ENCODE measurements around the gene KIF16B. TPM values are rescaled to one million over a fixed set of nuclear protein-coding genes. Genes with fewer than 3 reads are reported as not detected.

KIF16B gene
- total and polyA plus RNA-seq, 10 of the 15 experiments (the other 5 are each of a cell fraction or from before 2014, with no cell fraction given): 0.21 to 5.2 (median 3.0) TPM

- ChIA-PET RAD21 (ENCODE audit: unreplicated experiment) (no interaction called here), POLR2A (no interaction called here), CTCF (no interaction called here), SMC1A (ENCODE audit: uncharacterized antibody, unreplicated experiment) (no interaction called here)
- Histone ChIP-seq H4K20me1 (ENCODE audit: control insufficient read depth, insufficient read depth) (no peaks in the 10 kb centered on the region), H3K4me3 (no peak overlapping the region), H3K9me3 (replicated peaks; ENCODE audit: control insufficient read depth, insufficient read depth, low read length) (no peaks in the 10 kb centered on the region), H3K27ac (ENCODE audit: control insufficient read depth, insufficient read depth) (no peak overlapping the region), H3K4me1 (ENCODE audit: control insufficient read depth, insufficient read depth, low read length) (peaks cover 4% of the 10 kb centered on the region), H2AFZ (ENCODE audit: control insufficient read depth, low read depth, low read length) (no peak overlapping the region), H3K9ac (ENCODE audit: control insufficient read depth, insufficient read depth, low read length) (no peak overlapping the region), H3K4me2 (ENCODE audit: control insufficient read depth, insufficient read depth) (no peak overlapping the region), H3K27me3 (replicated peaks in 1 of 2; ENCODE audit: control insufficient read depth in 2 of 2, insufficient read depth in 2 of 2, low read length in 1 of 2) (no peaks in the 10 kb centered on the region), H3K36me3 (ENCODE audit: control insufficient read depth in 2 of 2, insufficient read depth in 2 of 2, low read length in 1 of 2) (no peaks in the 10 kb centered on the region), H3K79me2 (ENCODE audit: control insufficient read depth, insufficient read depth, low read length) (no peaks in the 10 kb centered on the region)
- WGBS (ENCODE audit: insufficient coverage, insufficient replicate concordance, low lambda C conversion rate, missing lambda C conversion rate): 88% methylated on average over 8 of the region's 8 CpGs
- no peak for TF ChIP-seq CHD1 (IDR thresholded peaks at IDR 0.05; ENCODE audit: low read depth, low read length)
- in situ Hi-C loops (cut with MboI): no loop called here
- FAIRE-seq (no peak), ATAC-seq (no peak), DNase-seq (ENCODE audit: low read depth, low spot score) (no peak)
- intact Hi-C loops (cut with micrococcal nuclease; ENCODE audit: unreplicated experiment): loop anchor here (10.0 kb wide), 1 partner anchor 261 kb away; no protein-coding TSS in a partner anchor
- BruUV-seq (replicated peaks): no TSS peak
Observed at GRCh38 chr20:16576219-16576618, 3.0 kb upstream of the KIF16B start.

DNA sequence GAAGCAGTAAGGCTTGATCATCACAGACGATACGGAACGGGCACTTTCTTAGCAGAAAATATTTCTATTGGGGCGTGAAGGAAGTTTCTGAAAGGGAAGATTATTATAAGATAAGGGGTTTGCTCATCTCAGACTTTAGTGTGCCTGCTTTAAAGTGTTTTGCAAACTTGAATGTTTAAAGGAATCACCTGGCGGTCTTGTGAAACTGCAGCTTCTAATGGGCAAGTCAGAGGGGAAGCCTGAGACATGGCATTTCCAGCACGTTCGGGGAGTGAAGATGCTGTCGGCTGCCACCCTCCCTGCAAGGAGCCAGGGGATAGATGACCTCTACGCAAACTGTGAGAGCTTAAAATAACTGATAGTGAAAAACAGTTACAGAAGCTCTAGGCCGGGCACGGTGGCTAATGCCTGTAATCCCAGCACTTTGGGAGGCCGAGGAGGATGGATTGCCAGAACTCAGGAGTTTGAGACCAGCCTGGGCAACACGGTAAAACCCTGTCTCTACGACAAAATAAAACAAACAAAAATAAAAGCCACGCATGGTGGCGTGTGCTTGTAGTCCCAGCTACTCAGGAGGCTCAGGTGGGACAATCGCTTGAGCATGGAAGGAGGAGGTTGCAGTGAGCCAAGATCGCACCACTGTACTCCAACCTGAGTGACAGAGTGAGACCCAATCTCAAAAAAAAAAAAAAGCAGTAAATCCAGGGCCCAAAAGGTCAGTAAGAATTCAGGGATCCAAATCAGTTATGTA, 2.3 kb upstream of the KIF16B start:
- POLR2A ChIA-PET: interaction anchor here (1.5 kb wide), 1 partner anchor 38 kb away, joined by 4 read pairs; no protein-coding TSS in a partner anchor
- BruUV-seq (replicated peaks): no TSS peak
- intact Hi-C loops (cut with micrococcal nuclease; ENCODE audit: unreplicated experiment): loop anchor here (10.0 kb wide), 1 partner anchor 261 kb away; no protein-coding TSS in a partner anchor
- Histone ChIP-seq H3K79me2 (ENCODE audit: control insufficient read depth, insufficient read depth, low read length) (no peaks in the 10 kb centered on the region), H2AFZ (ENCODE audit: control insufficient read depth, low read depth, low read length) (peak overlapping the region; percentile 83), H3K27me3 (replicated peaks in 1 of 2; ENCODE audit: control insufficient read depth in 2 of 2, insufficient read depth in 2 of 2, low read length in 1 of 2) (no peaks in the 10 kb centered on the region), H3K27ac (ENCODE audit: control insufficient read depth, insufficient read depth) (no peak overlapping the region), H3K4me1 (ENCODE audit: control insufficient read depth, insufficient read depth, low read length) (peaks cover 4% of the 10 kb centered on the region), H3K9ac (ENCODE audit: control insufficient read depth, insufficient read depth, low read length) (peak overlapping the region; percentile 43), H3K4me2 (ENCODE audit: control insufficient read depth, insufficient read depth) (peak overlapping the region; percentile 67), H3K4me3 (peak overlapping the region; percentile 32; the same call in 1 of the 2 replicates), H3K36me3 (ENCODE audit: control insufficient read depth in 2 of 2, insufficient read depth in 2 of 2, low read length in 1 of 2) (no peaks in the 10 kb centered on the region), H4K20me1 (ENCODE audit: control insufficient read depth, insufficient read depth) (no peaks in the 10 kb centered on the region), H3K9me3 (replicated peaks; ENCODE audit: control insufficient read depth, insufficient read depth, low read length) (no peaks in the 10 kb centered on the region)
- in situ Hi-C loops (cut with MboI): no loop called here
- SMC1A ChIA-PET (ENCODE audit: uncharacterized antibody, unreplicated experiment): interaction anchor here (1.4 to 1.8 kb wide), 3 partner anchors 13 to 38 kb away, joined by 3 to 8 read pairs (median 3); no protein-coding TSS in a partner anchor
- WGBS (ENCODE audit: insufficient coverage, insufficient replicate concordance, low lambda C conversion rate, missing lambda C conversion rate): 40% methylated on average over 18 of the region's 18 CpGs
- TF ChIP-seq, protein P1, sequence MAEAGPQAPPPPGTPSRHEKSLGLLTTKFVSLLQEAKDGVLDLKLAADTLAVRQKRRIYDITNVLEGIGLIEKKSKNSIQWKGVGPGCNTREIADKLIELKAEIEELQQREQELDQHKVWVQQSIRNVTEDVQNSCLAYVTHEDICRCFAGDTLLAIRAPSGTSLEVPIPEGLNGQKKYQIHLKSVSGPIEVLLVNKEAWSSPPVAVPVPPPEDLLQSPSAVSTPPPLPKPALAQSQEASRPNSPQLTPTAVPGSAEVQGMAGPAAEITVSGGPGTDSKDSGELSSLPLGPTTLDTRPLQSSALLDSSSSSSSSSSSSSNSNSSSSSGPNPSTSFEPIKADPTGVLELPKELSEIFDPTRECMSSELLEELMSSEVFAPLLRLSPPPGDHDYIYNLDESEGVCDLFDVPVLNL (IDR thresholded peaks at IDR 0.05; ENCODE audit: low read depth, low read length): no peak
- TF ChIP-seq EED (IDR thresholded peaks at IDR 0.05; ENCODE audit: low read depth) (no peak), DPF2 (IDR thresholded peaks at IDR 0.05) (no peak), IKZF2 (IDR thresholded peaks at IDR 0.05) (no peak)
- ATAC-seq (no peak), FAIRE-seq (no peak), DNase-seq (ENCODE audit: low read depth, low spot score) (no peak)
- CTCF ChIA-PET: interaction anchor here (0.9 kb wide), 1 partner anchor 142 kb away, joined by 4 read pairs; no protein-coding TSS in a partner anchor
- RAD21 ChIA-PET (ENCODE audit: unreplicated experiment): no interaction called here

Measured in GM12878 (cell line).